NCI-H2171 treated with DMSO at 0.1 percent for 48 hours (cell line): ENCODE results near the gene CCDC106.

Experiments
- DNase-seq: peaks from one replicate; lab custom pipeline; 2025; lab: John Stamatoyannopoulos, UW

CCDC106 gene

DNA sequence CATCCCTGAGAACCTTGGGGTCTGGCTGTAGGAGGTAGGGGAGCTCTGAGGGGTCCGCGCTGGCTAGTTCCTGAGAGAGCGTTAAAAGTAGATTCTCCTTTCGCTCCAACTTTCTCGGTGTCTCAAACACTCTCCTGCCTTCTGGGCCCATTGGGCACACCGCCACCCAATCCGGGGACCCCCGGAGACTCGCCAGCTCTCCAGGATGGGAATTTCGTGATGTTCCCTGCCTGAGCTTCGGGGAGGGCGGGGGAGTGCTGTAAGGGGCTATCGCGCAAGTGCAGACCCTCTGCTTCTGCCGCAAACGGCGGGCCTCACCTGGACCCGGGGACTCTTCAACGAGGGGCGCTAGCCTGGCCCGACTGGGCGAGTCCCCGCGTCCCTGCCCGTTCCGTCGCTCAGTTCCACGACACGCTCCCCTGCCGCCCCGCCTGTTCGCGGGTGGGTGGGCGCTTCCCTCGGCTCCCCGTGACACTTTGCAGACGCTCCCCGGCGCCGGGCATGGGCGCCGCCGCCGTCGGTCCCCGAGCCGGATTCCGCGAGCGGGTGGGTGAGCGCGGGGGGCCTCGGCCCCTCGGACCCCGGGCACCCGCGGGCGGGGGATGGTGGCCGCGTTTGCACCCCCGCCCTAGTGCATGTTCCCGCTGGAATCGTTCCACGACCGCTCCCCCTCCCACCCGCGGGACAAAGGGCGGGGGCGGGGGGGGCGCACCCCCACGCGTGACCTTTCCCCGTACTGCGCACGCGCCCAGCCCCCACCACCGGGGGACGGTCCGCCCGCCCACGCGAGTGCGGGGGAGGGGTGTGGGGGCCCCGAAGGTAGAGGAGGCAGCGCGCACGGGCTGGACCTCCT lies at the start of gene CCDC106:
CCDC106 (plus strand) TSS at position 481 of the 853 bp plus-strand sequence. CDS start 835 bp downstream, outside the sequence.
- peak; percentile 82 for DNase-seq

DNA sequence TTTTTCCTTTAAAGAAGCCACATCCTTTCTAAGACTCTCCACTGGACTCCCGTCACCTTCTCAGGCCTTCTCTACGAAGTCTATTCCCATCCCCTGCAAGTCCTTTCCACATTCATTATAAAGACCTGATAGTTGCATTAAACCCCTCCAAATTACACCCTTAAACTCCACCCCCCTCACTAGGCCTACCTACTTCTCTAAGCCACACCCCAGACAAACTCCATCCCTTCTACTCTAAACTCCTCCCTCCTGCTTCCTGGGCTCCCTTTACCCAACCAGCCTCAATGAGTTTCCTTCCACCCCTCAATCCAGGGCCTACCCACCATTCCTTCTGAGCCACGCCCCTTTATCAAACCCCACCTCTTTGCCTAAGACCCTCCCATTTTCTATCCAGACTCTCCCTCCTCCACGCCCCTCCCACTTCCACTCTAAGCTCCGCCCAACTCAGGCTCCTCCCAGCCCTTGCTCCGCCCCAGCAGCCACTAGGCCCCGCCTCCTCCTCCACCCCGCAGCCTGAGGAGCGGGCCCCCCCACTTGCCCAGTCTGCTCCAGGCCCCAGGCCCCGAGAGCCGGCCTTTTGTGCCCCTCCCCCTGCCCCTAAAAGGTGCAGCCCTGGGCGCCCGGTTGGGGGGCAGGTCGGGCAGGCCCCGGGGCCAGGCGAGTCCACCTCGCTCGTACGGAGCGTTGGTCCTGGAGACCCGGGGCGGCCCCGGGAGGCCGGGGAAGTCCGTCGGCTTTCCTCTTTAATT lies 49.1 kb upstream of the CCDC106 start:
- peak; percentile 93 for DNase-seq

DNA sequence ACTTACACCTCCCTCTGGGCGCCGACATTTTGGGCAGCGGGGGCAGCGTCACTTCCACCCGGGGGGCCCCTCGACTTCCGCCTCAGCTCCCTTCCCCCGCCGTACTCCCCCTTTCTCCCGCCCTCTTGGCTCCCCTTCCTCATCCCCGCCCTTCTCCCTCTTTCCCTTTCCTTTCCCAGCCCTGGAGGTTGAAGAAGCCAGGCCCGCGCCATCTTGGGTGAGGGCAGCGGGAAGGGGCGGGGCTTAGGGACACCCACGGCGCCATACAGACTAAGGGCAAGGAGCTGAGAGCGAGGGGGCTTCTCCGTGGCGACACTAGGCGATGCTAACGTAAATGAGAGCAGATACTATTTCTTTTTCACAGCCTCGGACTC lies 48.6 kb upstream of the CCDC106 start, which contains the start of gene FIZ1:
FIZ1 (minus strand) TSS at position 50 of the 374 bp plus-strand sequence. CDS start 1,652 bp downstream, outside the sequence.
- peak; percentile 98 for DNase-seq

DNA sequence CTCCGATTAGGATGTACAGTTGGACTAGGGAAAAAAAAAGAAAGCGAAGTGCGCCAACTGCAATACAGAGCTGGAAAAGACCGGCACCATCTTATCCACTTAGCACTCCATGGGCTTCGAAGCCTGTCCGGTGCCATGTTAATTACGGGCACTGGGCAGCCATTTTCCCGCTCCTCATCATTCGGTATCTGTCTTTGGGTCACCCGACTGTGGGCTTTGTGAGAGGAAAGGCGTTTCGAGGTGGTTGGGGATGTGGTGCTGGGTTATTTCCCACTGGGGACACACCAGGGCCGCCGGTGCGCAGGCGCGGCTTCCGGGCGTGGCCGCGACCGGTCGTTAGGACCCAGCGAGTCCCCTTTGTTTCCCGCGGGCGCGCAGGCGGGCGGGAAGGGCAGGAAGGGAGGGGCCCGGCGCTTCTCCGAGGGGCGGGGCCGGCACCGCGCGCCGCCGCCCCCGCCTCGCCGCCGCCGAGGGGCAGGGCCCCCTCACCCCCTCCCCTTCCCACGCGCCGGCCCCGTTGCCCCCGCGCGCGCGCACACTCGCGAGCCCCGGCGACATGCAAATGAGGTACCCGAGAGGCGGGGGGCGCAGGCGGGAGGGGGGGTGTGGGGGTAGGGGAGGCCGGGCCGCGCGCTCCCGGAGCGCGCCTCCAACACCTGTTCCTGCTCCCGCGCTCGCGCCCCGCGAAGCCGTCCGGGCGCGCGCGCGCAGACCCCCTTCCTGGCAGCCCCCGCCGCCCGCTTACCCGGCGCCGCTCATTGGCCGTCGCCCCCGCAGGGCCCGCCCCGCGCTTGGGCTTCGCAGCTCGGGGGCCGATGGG lies 48.0 kb upstream of the CCDC106 start, which contains the start of gene ZNF524:
ZNF524 (plus strand) TSS at position 447 of the 820 bp plus-strand sequence. CDS start 1,825 bp downstream, outside the sequence.
- peak; percentile 97 for DNase-seq

DNA sequence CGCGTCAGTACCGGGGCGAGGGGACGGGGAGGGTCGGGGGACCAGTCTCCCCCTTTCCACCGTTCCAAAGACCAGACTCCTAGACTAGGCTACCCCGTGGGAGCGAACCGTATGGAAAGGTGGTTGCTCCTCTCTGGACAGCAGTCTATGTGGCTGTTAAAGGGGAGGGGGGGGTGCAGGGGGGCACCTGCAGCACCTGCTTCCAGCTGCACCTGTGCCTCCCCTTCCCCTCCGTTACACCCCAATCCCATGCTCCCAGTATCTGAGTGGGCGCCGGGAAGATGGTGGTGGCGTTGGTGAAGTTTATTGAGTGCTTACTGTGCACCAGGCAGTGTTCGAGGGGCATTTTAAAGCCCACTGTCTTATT lies 47.4 kb upstream of the CCDC106 start:
- no peak for DNase-seq

DNA sequence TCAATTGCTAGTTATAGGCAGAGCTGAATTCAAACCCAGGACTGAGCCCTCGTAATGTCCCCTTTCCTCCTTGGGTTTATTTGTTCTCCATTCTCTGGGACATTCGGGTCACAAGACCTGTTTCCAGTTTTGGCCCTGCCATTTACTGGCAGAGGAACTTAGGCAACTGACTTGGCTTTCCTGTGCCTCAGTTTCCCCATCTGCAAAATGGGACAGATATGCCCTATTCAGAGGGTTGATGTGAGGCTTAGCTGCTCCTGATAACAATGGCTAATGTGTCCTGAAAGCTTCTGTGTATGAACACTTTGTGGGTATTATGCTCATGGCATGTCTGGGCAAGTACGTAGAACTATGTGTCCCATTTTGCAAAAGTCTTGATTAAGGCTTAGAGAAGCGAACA lies 46.9 kb upstream of the CCDC106 start:
- no peak for DNase-seq

DNA sequence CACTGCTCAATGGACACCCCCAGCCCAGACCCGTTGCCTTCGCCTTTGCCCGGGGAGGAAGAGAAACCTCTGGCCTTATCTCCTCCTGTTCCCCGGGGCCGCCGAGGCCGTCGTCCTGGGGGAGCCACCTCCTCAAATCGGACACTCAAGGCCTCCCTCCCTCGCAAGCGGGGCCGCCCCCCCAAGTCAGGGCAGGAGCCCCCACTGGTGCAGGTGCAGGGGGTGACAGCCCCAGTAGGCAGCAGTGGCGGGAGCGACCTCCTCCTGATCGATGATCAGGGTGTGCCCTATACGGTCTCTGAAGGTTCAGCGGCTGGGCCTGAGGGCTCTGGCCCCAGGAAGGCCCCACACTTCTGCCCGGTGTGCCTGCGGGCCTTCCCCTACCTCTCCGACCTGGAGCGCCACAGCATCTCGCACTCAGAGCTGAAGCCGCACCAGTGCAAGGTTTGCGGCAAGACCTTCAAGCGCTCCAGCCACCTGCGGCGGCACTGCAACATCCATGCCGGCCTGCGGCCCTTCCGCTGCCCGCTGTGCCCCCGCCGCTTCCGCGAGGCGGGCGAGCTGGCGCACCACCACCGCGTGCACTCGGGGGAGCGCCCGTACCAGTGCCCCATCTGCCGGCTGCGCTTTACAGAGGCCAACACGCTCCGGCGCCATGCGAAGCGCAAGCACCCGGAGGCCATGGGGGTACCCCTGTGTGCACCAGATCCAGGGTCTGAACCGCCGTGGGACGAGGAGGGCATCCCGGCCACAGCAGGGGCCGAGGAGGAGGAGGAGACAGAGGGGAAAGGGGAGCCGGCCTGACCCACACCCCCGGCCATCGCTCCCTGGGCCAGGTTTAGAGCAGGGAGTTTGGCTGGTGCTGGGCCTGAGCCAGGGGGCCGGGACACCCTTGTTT lies 45.7 kb upstream of the CCDC106 start:
- no peak for DNase-seq

DNA sequence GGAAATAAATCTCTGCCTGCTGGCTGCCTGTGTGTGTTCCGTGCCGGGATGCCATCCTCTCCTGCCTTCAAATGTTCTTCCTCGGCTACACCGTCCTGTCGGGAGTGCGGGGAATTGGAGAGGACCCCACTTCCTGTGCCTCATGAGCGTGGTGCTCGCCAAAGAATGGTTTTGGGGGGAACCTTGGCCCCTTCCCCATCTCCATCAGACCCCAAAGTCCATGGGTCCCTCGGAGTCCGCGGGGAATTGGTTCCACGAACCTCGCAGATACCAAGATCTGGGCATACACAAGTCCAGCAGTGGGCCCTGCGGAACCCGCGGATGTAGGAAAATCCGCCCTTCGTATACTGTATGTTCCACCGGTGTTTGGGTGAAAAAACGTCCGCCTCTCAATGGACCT lies 44.9 kb upstream of the CCDC106 start:
- no peak for DNase-seq

DNA sequence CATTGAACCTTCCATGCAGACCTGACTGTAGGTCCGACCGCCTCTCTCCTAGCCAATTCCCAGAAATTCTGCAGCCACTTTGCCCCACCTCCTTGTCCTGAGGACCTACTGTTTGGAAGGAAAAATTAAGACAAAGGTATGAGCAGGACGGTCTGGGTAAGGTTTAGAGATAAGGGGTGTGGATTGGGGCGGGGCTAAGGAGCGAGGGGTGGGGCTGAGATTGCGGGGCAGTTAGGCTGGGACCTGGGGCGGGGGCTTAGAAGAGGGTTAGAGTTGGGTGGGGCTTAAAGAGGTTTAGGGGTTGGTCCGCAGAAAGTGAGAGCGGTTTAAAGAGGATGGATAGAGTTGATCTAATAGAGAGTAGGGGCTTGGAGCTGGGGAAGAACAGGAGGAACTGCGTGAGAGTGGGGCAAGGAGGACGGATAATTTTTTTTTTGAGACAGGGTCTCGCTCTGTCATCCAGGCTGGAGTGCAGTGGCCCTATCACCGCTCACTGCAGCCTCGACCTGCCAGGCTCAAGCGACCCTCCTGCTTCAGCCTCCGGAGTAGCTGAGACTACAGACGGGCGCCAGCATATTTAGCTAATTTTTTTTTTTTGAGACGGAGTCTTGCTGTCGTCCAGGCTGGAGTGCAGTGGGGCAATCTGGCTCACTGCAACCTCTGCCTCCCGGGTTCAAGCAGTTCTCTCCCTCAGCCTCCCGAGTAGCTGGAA lies 44.3 kb upstream of the CCDC106 start:
- DNase-seq, result no peak

DNA sequence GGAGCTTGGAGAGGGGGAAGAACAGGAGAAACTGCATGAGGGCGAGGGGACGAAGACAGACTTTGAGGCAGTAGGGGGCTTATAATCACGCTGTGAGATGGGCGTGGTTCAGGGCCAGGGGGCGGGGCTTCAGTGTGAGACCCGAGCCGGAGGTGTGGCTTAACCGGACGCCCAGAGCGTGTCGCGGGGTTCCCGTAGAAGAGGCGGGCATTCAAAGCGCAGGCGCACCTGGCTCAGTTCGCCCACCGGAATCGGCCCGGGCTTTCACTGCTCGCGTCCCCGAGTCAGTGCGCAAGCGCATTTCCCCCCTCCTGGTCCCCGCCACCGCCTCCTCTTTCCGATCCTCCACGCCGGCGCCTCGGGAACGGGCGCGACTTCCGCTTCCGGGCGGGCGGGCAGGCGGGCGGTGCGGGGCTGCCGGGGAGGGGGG lies 42.8 kb upstream of the CCDC106 start:
- peak; percentile 97 for DNase-seq

DNA sequence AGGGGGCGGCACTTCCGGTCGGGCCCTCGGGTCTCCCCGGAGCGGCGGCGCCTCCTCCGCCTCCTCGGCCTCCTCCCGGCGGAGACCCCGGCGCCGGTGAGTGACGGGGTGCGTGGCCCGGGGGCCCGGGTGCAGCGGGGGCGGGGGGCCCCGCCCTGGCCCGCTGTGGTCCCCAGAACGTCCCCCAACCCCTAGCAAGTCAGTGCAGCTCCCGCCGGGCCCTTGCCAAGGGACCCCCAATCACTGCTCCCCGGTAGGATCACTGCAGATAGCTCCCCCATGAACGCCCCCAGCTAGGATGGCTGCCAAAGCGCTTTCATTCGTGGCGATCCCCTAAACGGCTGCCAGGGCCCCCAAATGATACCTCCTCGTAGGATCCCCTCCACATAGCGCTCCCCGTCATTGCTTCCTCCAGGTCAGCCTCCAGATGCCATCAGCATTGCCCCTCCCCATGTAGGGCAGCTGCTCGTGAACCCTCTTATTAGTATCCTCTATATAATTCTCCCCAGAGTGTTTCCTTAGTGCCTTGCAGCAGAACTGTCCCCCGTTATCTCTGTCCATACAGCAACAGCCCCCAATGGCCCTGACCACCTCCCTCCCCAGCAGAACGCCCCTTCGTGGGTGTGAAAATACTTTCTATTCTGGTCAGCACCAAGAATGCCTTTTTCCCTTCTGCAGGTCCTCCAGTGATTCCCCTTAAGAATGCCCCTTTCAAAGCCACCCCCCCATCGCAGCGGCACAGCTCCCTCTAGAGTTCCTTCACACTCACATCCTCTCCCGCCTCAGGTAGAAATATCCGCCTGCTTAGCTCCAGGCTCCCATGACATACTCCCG lies 42.2 kb upstream of the CCDC106 start, which contains the start of gene ZNF865:
ZNF865 (plus strand) TSS at position 11 of the 834 bp plus-strand sequence. CDS start 7,972 bp downstream, outside the sequence.
- DNase-seq, result peak; percentile 82

DNA sequence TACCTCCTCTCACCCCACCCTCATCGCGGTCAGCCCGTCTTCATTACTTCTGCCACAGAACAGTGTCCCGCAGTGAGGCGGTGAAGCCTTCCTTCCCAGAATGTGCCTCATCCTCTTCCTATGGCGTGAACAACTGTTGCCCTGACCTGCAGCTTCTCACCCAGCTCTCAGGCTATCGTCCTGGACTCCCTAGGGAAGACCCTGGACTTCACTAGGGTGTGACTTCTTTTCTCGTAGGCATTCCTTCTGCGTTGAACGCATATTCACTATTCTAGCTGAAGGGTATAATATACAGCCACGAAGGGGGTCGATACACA lies 41.6 kb upstream of the CCDC106 start:
- DNase-seq, result no peak

DNA sequence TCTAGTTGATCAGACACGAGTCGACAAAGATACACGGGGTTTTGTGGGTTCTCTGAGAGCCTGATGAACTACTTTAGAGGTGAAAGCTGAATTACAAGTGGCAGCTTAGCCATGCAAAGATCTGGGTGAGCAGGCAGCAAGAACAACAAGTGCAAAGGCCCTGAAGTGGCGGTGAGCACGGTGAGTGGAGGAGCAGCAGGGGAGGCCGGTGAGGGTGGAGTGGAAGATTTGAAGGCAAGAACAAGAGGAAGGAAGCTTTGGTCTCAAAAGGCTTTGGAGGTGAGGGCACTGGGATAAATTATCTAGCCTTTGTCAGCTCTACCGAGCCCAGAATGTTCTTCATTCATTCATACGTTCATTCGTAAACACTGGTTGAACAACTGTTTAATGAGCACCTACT lies 41.2 kb upstream of the CCDC106 start:
- no peak for DNase-seq

DNA sequence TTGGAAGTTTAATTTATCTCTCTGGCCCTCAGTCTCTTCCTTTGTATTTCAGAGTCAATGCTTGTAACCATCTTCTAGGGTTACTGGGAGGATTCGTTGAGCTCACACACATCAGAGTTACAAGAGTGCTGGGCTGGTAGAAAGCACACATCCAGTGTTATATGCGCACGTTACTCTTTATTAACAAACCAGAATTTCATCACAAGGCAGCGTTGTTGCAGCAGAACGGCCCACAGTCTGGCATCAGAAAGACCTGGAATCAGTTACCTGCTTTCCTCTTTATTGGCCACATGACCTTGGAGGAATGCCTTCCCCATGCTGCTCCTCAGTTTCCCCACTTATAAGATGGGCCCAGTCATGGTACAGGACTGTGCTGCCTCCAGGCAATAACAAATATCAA lies 38.7 kb upstream of the CCDC106 start:
- no peak for DNase-seq

DNA sequence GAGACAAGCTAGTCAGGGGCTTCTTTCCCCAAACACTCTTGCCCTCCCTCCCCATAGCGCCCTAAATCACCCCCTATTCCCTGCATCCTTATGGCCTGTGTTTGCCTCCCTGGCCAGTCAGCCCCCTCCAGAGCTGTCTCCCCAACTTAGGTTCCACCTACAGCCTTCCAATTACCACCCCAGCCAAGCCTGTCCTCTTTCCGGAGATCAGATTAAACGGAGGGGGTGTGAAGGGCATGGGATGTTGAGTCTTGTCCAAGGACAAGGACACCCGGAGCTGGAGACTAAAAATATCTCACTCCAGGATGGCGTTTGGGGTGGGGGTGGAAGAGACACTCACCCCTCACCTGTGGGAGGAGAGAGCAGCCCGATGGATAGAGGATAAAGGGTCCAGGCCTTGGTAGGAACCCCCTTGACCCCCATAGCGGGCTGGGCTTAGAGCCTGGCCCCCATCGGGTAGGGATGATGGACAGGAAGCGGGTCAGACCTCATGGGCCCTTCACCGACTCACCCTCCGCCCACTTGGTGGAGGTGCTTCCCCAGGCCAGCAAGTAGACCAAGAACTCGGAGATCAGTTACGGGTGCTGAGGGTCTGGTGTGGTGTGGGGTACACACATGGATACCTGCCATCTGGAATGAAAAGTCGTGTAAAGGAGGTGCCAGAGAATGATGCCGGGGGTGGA lies 36.6 kb upstream of the CCDC106 start:
- no peak for DNase-seq

DNA sequence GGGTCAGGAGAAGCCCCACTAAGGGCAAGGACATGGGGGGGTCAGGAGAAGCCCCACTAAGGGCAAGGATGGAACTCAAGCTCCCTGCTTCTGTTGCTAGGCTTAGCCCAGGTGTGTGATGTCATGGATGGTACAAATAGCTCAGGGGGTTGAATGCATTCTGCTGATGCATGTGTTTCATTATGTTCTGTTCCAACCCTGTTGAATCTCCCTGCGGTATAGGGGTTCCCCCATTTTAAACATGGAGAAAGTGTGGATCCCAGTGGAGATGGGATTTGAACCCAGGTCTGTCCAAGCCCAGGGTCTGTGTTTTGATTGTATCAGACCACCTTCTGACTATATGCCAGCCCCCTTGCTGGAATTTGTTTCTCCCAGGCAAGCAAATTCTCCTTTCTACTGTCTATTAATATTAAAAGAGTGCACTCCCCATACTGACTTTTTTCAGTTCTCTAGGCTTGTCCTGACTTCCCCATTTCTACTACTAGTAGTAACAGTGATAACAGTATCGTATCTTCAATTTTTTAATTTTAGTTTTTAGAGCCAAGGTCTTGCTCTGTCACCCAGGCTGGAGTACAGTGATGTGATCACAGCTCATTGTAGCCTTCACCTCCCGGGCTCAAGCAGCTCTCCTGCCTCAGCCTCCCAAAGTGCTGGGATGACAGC lies 35.9 kb upstream of the CCDC106 start:
- no peak for DNase-seq

DNA sequence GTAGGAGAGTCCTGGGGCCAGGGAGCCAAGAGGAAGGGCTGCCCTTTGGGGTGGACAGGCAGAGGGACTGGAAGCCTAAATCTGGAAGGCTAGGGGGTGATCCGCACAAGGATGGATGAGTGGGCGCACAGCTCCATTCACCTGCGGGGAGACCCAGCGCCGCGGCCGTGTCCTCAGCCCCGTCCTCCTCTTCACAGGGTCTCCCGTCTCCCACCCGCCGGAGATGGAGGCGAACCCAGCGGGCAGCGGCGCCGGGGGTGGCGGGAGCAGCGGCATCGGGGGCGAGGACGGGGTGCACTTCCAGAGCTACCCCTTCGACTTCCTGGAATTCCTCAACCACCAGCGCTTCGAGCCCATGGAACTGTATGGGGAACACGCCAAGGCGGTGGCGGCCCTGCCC lies 34.6 kb upstream of the CCDC106 start:
- no peak for DNase-seq

DNA sequence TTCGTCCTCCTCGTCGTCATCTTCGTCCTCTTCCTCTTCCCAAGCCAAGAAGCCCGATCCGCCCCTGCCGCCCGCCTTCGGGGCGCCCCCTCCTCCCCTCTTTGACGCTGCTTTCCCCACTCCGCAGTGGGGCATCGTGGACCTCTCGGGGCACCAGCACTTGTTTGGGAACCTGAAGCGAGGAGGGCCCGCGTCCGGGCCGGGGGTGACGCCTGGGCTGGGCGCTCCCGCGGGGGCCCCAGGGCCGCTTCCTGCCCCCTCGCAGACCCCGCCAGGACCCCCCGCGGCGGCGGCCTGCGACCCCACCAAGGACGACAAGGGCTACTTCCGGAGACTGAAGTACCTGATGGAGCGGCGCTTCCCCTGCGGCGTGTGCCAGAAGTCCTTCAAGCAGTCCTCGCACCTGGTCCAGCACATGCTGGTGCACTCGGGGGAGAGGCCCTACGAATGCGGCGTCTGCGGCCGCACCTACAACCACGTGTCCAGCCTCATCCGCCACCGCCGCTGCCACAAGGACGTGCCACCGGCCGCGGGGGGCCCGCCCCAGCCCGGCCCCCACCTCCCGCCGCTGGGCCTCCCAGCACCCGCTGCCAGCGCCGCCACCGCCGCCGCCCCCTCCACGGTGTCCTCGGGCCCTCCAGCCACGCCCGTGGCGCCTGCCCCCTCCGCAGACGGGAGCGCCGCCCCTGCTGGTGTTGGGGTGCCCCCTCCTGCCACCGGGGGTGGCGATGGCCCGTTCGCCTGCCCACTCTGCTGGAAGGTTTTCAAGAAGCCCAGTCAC lies 33.9 kb upstream of the CCDC106 start:
- no peak for DNase-seq
